ENCODE measurements around the gene CLDN10.

The CLDN10 gene

GRCh38 chr13:95509521-95510310, 42.8 kb upstream of the CLDN10 start:
- Histone ChIP-seq H3K9me2 (ENCODE audit: low read depth, low read length) (no peaks in the 10 kb centered on the region), H3F3A (ENCODE audit: insufficient read depth, low read length) (no peaks in the 10 kb centered on the region), H3K79me2 (ENCODE audit: insufficient read depth, low read length) (no peaks in the 10 kb centered on the region), H3K27ac (ENCODE audit: low read depth, low read length, poor library complexity, severe bottlenecking) (no peak overlapping the region), H4K20me1 (ENCODE audit: insufficient read depth, low read length) (no peaks in the 10 kb centered on the region), H3K36me3 (ENCODE audit: insufficient read depth, low read length) (no peaks in the 10 kb centered on the region), H3K9me3 (ENCODE audit: low read length) (no peaks in the 10 kb centered on the region), H3K4me1 (ENCODE audit: insufficient read depth, low read length, severe bottlenecking) (no peaks in the 10 kb centered on the region), H3K4me2 (ENCODE audit: low read length) (no peak overlapping the region), H2AFZ (ENCODE audit: low read length) (no peak overlapping the region), H3K27me3 (ENCODE audit: insufficient read depth, low read length) (no peaks in the 10 kb centered on the region), H3K9ac (ENCODE audit: low read length) (no peak overlapping the region), H3K4me3 (ENCODE audit: low read depth, low read length, poor library complexity, severe bottlenecking) (no peak overlapping the region)
- TF ChIP-seq, protein P1, sequence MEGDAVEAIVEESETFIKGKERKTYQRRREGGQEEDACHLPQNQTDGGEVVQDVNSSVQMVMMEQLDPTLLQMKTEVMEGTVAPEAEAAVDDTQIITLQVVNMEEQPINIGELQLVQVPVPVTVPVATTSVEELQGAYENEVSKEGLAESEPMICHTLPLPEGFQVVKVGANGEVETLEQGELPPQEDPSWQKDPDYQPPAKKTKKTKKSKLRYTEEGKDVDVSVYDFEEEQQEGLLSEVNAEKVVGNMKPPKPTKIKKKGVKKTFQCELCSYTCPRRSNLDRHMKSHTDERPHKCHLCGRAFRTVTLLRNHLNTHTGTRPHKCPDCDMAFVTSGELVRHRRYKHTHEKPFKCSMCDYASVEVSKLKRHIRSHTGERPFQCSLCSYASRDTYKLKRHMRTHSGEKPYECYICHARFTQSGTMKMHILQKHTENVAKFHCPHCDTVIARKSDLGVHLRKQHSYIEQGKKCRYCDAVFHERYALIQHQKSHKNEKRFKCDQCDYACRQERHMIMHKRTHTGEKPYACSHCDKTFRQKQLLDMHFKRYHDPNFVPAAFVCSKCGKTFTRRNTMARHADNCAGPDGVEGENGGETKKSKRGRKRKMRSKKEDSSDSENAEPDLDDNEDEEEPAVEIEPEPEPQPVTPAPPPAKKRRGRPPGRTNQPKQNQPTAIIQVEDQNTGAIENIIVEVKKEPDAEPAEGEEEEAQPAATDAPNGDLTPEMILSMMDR (IDR thresholded peaks at IDR 0.05; ENCODE audit: low read length), result no peak
- TF ChIP-seq EZH2 (IDR thresholded peaks at IDR 0.05; ENCODE audit: borderline replicate concordance, low read length), result no peak

DNA sequence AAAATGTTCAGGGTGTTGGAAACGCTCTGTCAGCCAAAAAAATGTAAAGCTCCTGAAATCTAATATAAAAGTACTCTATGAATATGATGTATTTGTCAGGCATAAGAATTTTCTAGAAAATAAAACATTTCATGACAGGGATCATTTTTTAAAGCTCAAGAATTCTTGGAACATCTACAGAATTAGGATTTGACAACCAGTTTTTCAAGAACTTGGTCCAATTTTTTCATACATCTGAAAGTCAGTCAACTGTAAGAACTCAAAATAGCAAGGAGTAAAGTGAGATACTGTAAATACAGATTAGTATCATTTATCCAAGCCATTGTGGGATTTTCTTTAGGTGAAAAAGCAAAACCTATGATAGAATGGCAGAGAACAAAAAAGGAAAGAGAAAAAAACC, 41.6 kb upstream of the CLDN10 start:
- Histone ChIP-seq H3K36me3 (ENCODE audit: insufficient read depth, low read length) (no peaks in the 10 kb centered on the region), H3F3A (ENCODE audit: insufficient read depth, low read length) (no peaks in the 10 kb centered on the region)
- TF ChIP-seq, protein P1 (IDR thresholded peaks at IDR 0.05; ENCODE audit: low read length), result no peak
- no peak for TF ChIP-seq EZH2 (IDR thresholded peaks at IDR 0.05; ENCODE audit: borderline replicate concordance, low read length)

DNA sequence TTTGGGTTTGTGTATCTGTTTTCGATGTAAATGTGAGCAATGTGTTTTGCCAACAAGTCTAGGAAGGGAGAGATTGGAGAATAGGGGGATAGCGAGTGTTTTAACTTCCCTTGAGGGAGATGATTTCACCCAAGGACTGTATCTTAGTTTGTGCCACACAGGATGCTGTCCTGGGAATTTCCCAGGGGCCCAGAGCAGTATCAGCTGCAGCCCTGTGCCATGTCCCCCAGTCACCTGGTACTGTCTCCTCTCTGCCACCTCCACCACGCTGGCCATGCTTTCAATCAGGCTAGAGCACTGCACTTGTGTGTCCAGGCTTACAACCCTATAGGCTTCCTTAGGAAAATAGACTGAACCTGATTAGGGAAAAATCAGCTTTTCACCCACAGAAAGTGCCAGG, 40.1 kb upstream of the CLDN10 start:
- Histone ChIP-seq H3K36me3 (ENCODE audit: insufficient read depth, low read length) (no peaks in the 10 kb centered on the region), H3K9me3 (ENCODE audit: low read length) (no peaks in the 10 kb centered on the region), H3K9ac (ENCODE audit: low read length) (no peak overlapping the region), H3K79me2 (ENCODE audit: insufficient read depth, low read length) (no peaks in the 10 kb centered on the region), H3K27me3 (ENCODE audit: insufficient read depth, low read length) (no peaks in the 10 kb centered on the region), H2AFZ (ENCODE audit: low read length) (no peak overlapping the region), H3K27ac (ENCODE audit: low read depth, low read length, poor library complexity, severe bottlenecking) (no peak overlapping the region), H3K4me2 (ENCODE audit: low read length) (no peak overlapping the region), H4K20me1 (ENCODE audit: insufficient read depth, low read length) (no peaks in the 10 kb centered on the region), H3F3A (ENCODE audit: insufficient read depth, low read length) (no peaks in the 10 kb centered on the region), H3K4me3 (ENCODE audit: low read depth, low read length, poor library complexity, severe bottlenecking) (no peak overlapping the region), H3K9me2 (ENCODE audit: low read depth, low read length) (no peaks in the 10 kb centered on the region), H3K4me1 (ENCODE audit: insufficient read depth, low read length, severe bottlenecking) (no peaks in the 10 kb centered on the region)
- TF ChIP-seq EZH2 (IDR thresholded peaks at IDR 0.05; ENCODE audit: borderline replicate concordance, low read length), result no peak
- TF ChIP-seq, protein P1 (IDR thresholded peaks at IDR 0.05; ENCODE audit: low read length), result no peak

More for the DNA sequence above, 41.6 kb upstream of the CLDN10 start:
- H2AFZ ChIP-seq (ENCODE audit: low read length), result no peak overlapping the region
- no peak overlapping the region for H3K9ac ChIP-seq (ENCODE audit: low read length)
- H3K9me3 ChIP-seq (ENCODE audit: low read length), result no peaks in the 10 kb centered on the region
- no peak overlapping the region for H3K4me2 ChIP-seq (ENCODE audit: low read length)
- no peak overlapping the region for H3K4me3 ChIP-seq (ENCODE audit: low read depth, low read length, poor library complexity, severe bottlenecking)
- no peaks in the 10 kb centered on the region for H3K79me2 ChIP-seq (ENCODE audit: insufficient read depth, low read length)
- no peak overlapping the region for H3K27ac ChIP-seq (ENCODE audit: low read depth, low read length, poor library complexity, severe bottlenecking)
- H3K27me3 ChIP-seq (ENCODE audit: insufficient read depth, low read length), result no peaks in the 10 kb centered on the region
- H4K20me1 ChIP-seq (ENCODE audit: insufficient read depth, low read length), result no peaks in the 10 kb centered on the region
- H3K9me2 ChIP-seq (ENCODE audit: low read depth, low read length), result no peaks in the 10 kb centered on the region
- H3K4me1 ChIP-seq (ENCODE audit: insufficient read depth, low read length, severe bottlenecking), result no peaks in the 10 kb centered on the region
